ENCODE measurements around the gene TP53I11.

TP53I11 gene

GRCh38 chr11:44928144-44928543, 22.5 kb downstream of the TP53I11 start:
- TF ChIP-seq TEAD4 (IDR thresholded peaks at IDR 0.05) = no peak
- TF ChIP-seq REST (IDR thresholded peaks at IDR 0.05; ENCODE audit: low read depth) = no peak
- TF ChIP-seq ZBTB7A (IDR thresholded peaks at IDR 0.05; ENCODE audit: low read depth) = no peak
- no peak for TF ChIP-seq CEBPB (IDR thresholded peaks at IDR 0.05)
- no peak for TF ChIP-seq MAX (IDR thresholded peaks at IDR 0.05)
- TF ChIP-seq USF1 (IDR thresholded peaks at IDR 0.05) = no peak

- TF ChIP-seq ZBTB7A (IDR thresholded peaks at IDR 0.05; ENCODE audit: low read depth) (no peak), RAD21 (IDR thresholded peaks at IDR 0.05; ENCODE audit: low read depth) (peak; percentile 84)
These were observed 23.5 kb downstream of the TP53I11 start for GRCh38 chr11:44927174-44927661.

- no peak for TF ChIP-seq FOXM1 (IDR thresholded peaks at IDR 0.05; ENCODE audit: borderline replicate concordance, low read depth)
- TF ChIP-seq CEBPB (IDR thresholded peaks at IDR 0.05) = no peak
- TF ChIP-seq RAD21 (IDR thresholded peaks at IDR 0.05; ENCODE audit: low read depth) = no peak
- TF ChIP-seq CREB1 (IDR thresholded peaks at IDR 0.05; ENCODE audit: low read depth) = no peak
- TF ChIP-seq EP300 (IDR thresholded peaks at IDR 0.05; ENCODE audit: borderline replicate concordance) = no peak
- no peak for TF ChIP-seq TCF12 (IDR thresholded peaks at IDR 0.05; ENCODE audit: low read depth)
- no peak for TF ChIP-seq TEAD4 (IDR thresholded peaks at IDR 0.05)
- TF ChIP-seq USF1 (IDR thresholded peaks at IDR 0.05) = no peak
- TF ChIP-seq EGR1 (IDR thresholded peaks at IDR 0.05) = no peak
- TF ChIP-seq MAX (IDR thresholded peaks at IDR 0.05) = no peak
- TF ChIP-seq ZBTB7A (IDR thresholded peaks at IDR 0.05; ENCODE audit: low read depth) = no peak
- TF ChIP-seq REST (IDR thresholded peaks at IDR 0.05; ENCODE audit: low read depth) = no peak
These were observed 24.6 kb downstream of the TP53I11 start for GRCh38 chr11:44926036-44926435.

GRCh38 chr11:44923806-44924205, 26.9 kb downstream of the TP53I11 start:
- TF ChIP-seq ZBTB7A (IDR thresholded peaks at IDR 0.05; ENCODE audit: low read depth) (no peak), USF1 (IDR thresholded peaks at IDR 0.05) (no peak), EGR1 (IDR thresholded peaks at IDR 0.05) (no peak), CREB1 (IDR thresholded peaks at IDR 0.05; ENCODE audit: low read depth) (no peak), CEBPB (IDR thresholded peaks at IDR 0.05) (no peak), FOXM1 (IDR thresholded peaks at IDR 0.05; ENCODE audit: borderline replicate concordance, low read depth) (no peak), NFIC (IDR thresholded peaks at IDR 0.05) (no peak)

- TF ChIP-seq EP300 (IDR thresholded peaks at IDR 0.05; ENCODE audit: borderline replicate concordance) (no peak), USF1 (IDR thresholded peaks at IDR 0.05) (no peak), TAF1 (IDR thresholded peaks at IDR 0.05; ENCODE audit: low read depth) (no peak)
These were observed 27.6 kb downstream of the TP53I11 start for GRCh38 chr11:44923115-44923514.

GRCh38 chr11:44920451-44920850, 30.2 kb downstream of the TP53I11 start:
- TF ChIP-seq TAF1 (IDR thresholded peaks at IDR 0.05; ENCODE audit: low read depth) (no peak), CREB1 (IDR thresholded peaks at IDR 0.05; ENCODE audit: low read depth) (no peak), TCF12 (IDR thresholded peaks at IDR 0.05; ENCODE audit: low read depth) (no peak), NFIC (IDR thresholded peaks at IDR 0.05) (no peak), ZBTB7A (IDR thresholded peaks at IDR 0.05; ENCODE audit: low read depth) (no peak), REST (IDR thresholded peaks at IDR 0.05; ENCODE audit: low read depth) (no peak), TEAD4 (IDR thresholded peaks at IDR 0.05) (no peak), RAD21 (IDR thresholded peaks at IDR 0.05; ENCODE audit: low read depth) (no peak), YY1 (IDR thresholded peaks at IDR 0.05; ENCODE audit: low read depth) (no peak), MAX (IDR thresholded peaks at IDR 0.05) (no peak), USF1 (IDR thresholded peaks at IDR 0.05) (no peak)

All from Ishikawa (cell line).